ENCODE data around the gene EIF4E3.

DNA sequence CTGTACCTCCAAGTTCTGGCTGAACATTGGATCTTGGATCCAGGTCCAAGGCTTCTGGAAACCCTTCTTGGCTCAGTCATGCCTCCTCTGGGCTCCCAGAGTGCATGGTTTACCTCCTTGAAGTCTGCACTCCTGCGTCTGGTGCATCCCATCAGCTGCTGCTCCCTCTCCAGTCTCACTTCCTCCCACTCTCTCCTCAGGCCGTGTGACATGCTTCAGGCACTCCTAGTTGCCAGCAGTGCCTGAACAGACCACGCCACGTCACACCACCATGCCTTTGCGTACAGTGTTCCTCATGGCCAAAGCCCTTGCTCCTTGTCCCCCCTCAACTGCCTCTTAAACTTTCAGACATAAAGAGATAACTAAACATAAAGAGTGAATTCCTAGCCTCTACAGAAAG lies 34.2 kb upstream of the EIF4E3 start:
- TF ChIP-seq EZH2 (optimal IDR thresholded peaks at IDR 0.05; ENCODE audit: low read depth, low read length): no peak
- TF ChIP-seq, protein P1, sequence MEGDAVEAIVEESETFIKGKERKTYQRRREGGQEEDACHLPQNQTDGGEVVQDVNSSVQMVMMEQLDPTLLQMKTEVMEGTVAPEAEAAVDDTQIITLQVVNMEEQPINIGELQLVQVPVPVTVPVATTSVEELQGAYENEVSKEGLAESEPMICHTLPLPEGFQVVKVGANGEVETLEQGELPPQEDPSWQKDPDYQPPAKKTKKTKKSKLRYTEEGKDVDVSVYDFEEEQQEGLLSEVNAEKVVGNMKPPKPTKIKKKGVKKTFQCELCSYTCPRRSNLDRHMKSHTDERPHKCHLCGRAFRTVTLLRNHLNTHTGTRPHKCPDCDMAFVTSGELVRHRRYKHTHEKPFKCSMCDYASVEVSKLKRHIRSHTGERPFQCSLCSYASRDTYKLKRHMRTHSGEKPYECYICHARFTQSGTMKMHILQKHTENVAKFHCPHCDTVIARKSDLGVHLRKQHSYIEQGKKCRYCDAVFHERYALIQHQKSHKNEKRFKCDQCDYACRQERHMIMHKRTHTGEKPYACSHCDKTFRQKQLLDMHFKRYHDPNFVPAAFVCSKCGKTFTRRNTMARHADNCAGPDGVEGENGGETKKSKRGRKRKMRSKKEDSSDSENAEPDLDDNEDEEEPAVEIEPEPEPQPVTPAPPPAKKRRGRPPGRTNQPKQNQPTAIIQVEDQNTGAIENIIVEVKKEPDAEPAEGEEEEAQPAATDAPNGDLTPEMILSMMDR (IDR thresholded peaks at IDR 0.05; ENCODE audit: low read length): no peak

Data from MM.1S (cell line).